NCI-H2107 treated with DMSO at 0.1 percent for 48 hours (cell line): Measurements from ENCODE around the gene SLC30A7.

ENCODE experiments used
- DNase-seq: peaks from one replicate; lab custom pipeline; 2025; ENCODE audit not compliant: unreplicated experiment; lab: John Stamatoyannopoulos, UW

The SLC30A7 gene

GRCh38 chr1:101025283-101025656, 129.4 kb downstream of the SLC30A7 start:
- DNase-seq: peak; percentile 73

- DNase-seq: peak; percentile 73
Observed at GRCh38 chr1:101025657-101026429, 130.0 kb downstream of the SLC30A7 start, which contains the start of gene DPH5. Gene DPH5, minus strand, starts transcription at chr1:101025784. Its CDS starts 341 bp downstream, at chr1:101025443.

- no peak for DNase-seq
Observed at GRCh38 chr1:101026430-101026788, 130.5 kb downstream of the SLC30A7 start.

GRCh38 chr1:101027194-101027772, 131.4 kb downstream of the SLC30A7 start:
- DNase-seq: no peak

GRCh38 chr1:101028466-101028865, 132.6 kb downstream of the SLC30A7 start:
- DNase-seq: no peak

GRCh38 chr1:101029184-101029583, 133.3 kb downstream of the SLC30A7 start:
- DNase-seq: no peak

GRCh38 chr1:101030881-101031280, 135.0 kb downstream of the SLC30A7 start:
- no peak for DNase-seq
